Immature natural killer cell (primary cell): ENCODE measurements around the gene MAPK8IP3. TPM values are rescaled to one million over a fixed set of nuclear protein-coding genes. Genes with fewer than 3 reads are reported as not detected.

ENCODE experiments used
- DNase-seq, 3 donors: peaks; one replicate each; pipeline ENCODE4 v3.0.0; 2022; ENCODE audit warnings: mixed read lengths in 1 of 3
- H3K27ac Mint-ChIP-seq, 6 donors: one replicate each; pipeline ENCODE4 v1.8.0; 2020; ENCODE audit warnings: mixed read lengths in 6 of 6, mild to moderate bottlenecking in 5 of 6, inconsistent platforms in 4 of 6, moderate library complexity in 3 of 6
- H3K27me3 Mint-ChIP-seq, 3 donors: one replicate each; pipeline ENCODE4 v1.8.0; 2020 to 2021; ENCODE audit warnings: low read depth in 3 of 3, mild to moderate bottlenecking in 3 of 3, mixed read lengths in 3 of 3, moderate library complexity in 3 of 3, inconsistent platforms in 1 of 3
- H3K36me3 Mint-ChIP-seq, 3 donors: one replicate each; pipeline ENCODE4 v1.8.0; 2020; ENCODE audit warnings: mixed read lengths in 3 of 3, inconsistent platforms in 2 of 3, mild to moderate bottlenecking in 2 of 3
- H3K4me1 Mint-ChIP-seq, 2 donors: one replicate each; pipeline ENCODE4 v1.8.0; 2020; ENCODE audit warnings: inconsistent platforms in 2 of 2, mild to moderate bottlenecking in 2 of 2, mixed read lengths in 2 of 2, moderate library complexity in 1 of 2
- H3K4me3 Mint-ChIP-seq, 5 donors: one replicate each; pipeline ENCODE4 v1.8.0; 2020; ENCODE audit warnings: mild to moderate bottlenecking in 5 of 5, mixed read lengths in 5 of 5, inconsistent platforms in 3 of 5, moderate library complexity in 3 of 5
- H3K9me3 Mint-ChIP-seq, 6 donors: one replicate each; pipeline ENCODE4 v1.8.0; 2020; ENCODE audit warnings: mild to moderate bottlenecking in 6 of 6, mixed read lengths in 6 of 6, inconsistent platforms in 4 of 6, moderate library complexity in 3 of 6
- polyA plus RNA-seq, 3 donors: library from polyadenylated mRNA; unstranded; fragments of 300-500 nt; fragmentation: Illumina TruSeq; gene quantifications; one replicate each; pipeline ENCODE4 v1.2.3, GENCODE V29; 2021

The MAPK8IP3 gene
- polyA plus RNA-seq, 3 donors from 2014 or later: 0.55 to 3.8 (median 0.57) TPM

- Mint-ChIP-seq H3K27ac (no peak overlapping the region), H3K9me3 (no peaks in the 10 kb centered on the region), H3K36me3 (peaks cover 0 to 12% (median 0%) of the 10 kb centered on the region in 3 donors)
These were observed 48.2 kb downstream of the MAPK8IP3 start for GRCh38 chr16:1754204-1754603.

GRCh38 chr16:1757714-1758461, 51.9 kb downstream of the MAPK8IP3 start:
- Mint-ChIP-seq H3K27ac (no peak overlapping the region), H3K36me3 (peaks cover 0 to 16% (median 0%) of the 10 kb centered on the region in 3 donors), H3K27me3 (peaks cover 0 to 2% (median 0%) of the 10 kb centered on the region in 3 donors), H3K4me1 (peaks cover 6 to 9% of the 10 kb centered on the region in 2 donors), H3K4me3 (no peak overlapping the region), H3K9me3 (no peaks in the 10 kb centered on the region)
- no peak for DNase-seq

More at GRCh38 chr16:1754204-1754603, 48.2 kb downstream of the MAPK8IP3 start:
- H3K4me3 Mint-ChIP-seq: no peak overlapping the region
- no peak for DNase-seq
- H3K4me1 Mint-ChIP-seq: peaks cover 6 to 9% of the 10 kb centered on the region in 2 donors
- H3K27me3 Mint-ChIP-seq: peaks cover 0 to 2% (median 2%) of the 10 kb centered on the region in 3 donors

GRCh38 chr16:1758923-1759322, 52.9 kb downstream of the MAPK8IP3 start:
- H3K4me3 Mint-ChIP-seq: no peak overlapping the region
- H3K36me3 Mint-ChIP-seq: peaks cover 0 to 15% (median 0%) of the 10 kb centered on the region in 3 donors
- H3K27ac Mint-ChIP-seq: no peak overlapping the region
- H3K9me3 Mint-ChIP-seq: no peaks in the 10 kb centered on the region
- DNase-seq: no peak
- H3K4me1 Mint-ChIP-seq: peaks cover 6 to 9% of the 10 kb centered on the region in 2 donors
- H3K27me3 Mint-ChIP-seq: peaks cover 0 to 2% (median 1%) of the 10 kb centered on the region in 3 donors

GRCh38 chr16:1759511-1759910, 53.5 kb downstream of the MAPK8IP3 start:
- Mint-ChIP-seq H3K4me1 (peaks cover 6 to 9% of the 10 kb centered on the region in 2 donors), H3K27me3 (peaks cover 0 to 2% (median 1%) of the 10 kb centered on the region in 3 donors), H3K36me3 (peaks cover 0 to 15% (median 0%) of the 10 kb centered on the region in 3 donors), H3K4me3 (no peak overlapping the region), H3K27ac (no peak overlapping the region), H3K9me3 (no peaks in the 10 kb centered on the region)
- DNase-seq: no peak

- no peaks in the 10 kb centered on the region for H3K9me3 Mint-ChIP-seq
- H3K36me3 Mint-ChIP-seq: peaks cover 0 to 6% (median 0%) of the 10 kb centered on the region in 3 donors
- DNase-seq: no peak
- H3K27me3 Mint-ChIP-seq: peaks cover 0 to 2% (median 1%) of the 10 kb centered on the region in 3 donors
- H3K4me3 Mint-ChIP-seq: no peak overlapping the region
- H3K27ac Mint-ChIP-seq: no peak overlapping the region
- H3K4me1 Mint-ChIP-seq: peaks cover 6 to 11% of the 10 kb centered on the region in 2 donors
These were observed 54.9 kb downstream of the MAPK8IP3 start for GRCh38 chr16:1760911-1761310.

GRCh38 chr16:1761751-1762150, 55.8 kb downstream of the MAPK8IP3 start:
- peaks cover 0 to 2% (median 1%) of the 10 kb centered on the region in 3 donors for H3K27me3 Mint-ChIP-seq
- no peak for DNase-seq
- peaks cover 3 to 9% of the 10 kb centered on the region in 2 donors for H3K4me1 Mint-ChIP-seq
- H3K36me3 Mint-ChIP-seq: peaks cover 0 to 6% (median 0%) of the 10 kb centered on the region in 3 donors
- no peak overlapping the region for H3K4me3 Mint-ChIP-seq
- H3K9me3 Mint-ChIP-seq: no peaks in the 10 kb centered on the region
- no peak overlapping the region for H3K27ac Mint-ChIP-seq

- Mint-ChIP-seq H3K27ac (no peak overlapping the region), H3K4me3 (no peak overlapping the region), H3K36me3 (peaks cover 0 to 6% (median 0%) of the 10 kb centered on the region in 3 donors), H3K9me3 (no peaks in the 10 kb centered on the region), H3K27me3 (peaks cover 0 to 2% (median 1%) of the 10 kb centered on the region in 3 donors), H3K4me1 (peaks cover 0 to 6% of the 10 kb centered on the region in 2 donors)
- no peak for DNase-seq
These were observed 56.3 kb downstream of the MAPK8IP3 start for GRCh38 chr16:1762196-1762878.

GRCh38 chr16:1762879-1763520, 57.0 kb downstream of the MAPK8IP3 start:
- Mint-ChIP-seq H3K36me3 (peaks cover 0 to 6% (median 0%) of the 10 kb centered on the region in 3 donors), H3K4me1 (peaks cover 0 to 2% of the 10 kb centered on the region in 2 donors), H3K27ac (no peak overlapping the region), H3K27me3 (peaks cover 0 to 2% (median 1%) of the 10 kb centered on the region in 3 donors), H3K9me3 (no peaks in the 10 kb centered on the region), H3K4me3 (no peak overlapping the region)
- no peak for DNase-seq

- Mint-ChIP-seq H3K9me3 (no peaks in the 10 kb centered on the region), H3K36me3 (peaks cover 0 to 6% (median 0%) of the 10 kb centered on the region in 3 donors), H3K4me3 (no peak overlapping the region), H3K27me3 (peaks cover 0 to 2% (median 1%) of the 10 kb centered on the region in 3 donors), H3K4me1 (peaks cover 0 to 2% of the 10 kb centered on the region in 2 donors), H3K27ac (no peak overlapping the region)
- no peak for DNase-seq
These were observed 57.8 kb downstream of the MAPK8IP3 start for GRCh38 chr16:1763521-1764511.

GRCh38 chr16:1764971-1765370, 59.0 kb downstream of the MAPK8IP3 start:
- peaks cover 0 to 2% of the 10 kb centered on the region in 2 donors for H3K4me1 Mint-ChIP-seq
- H3K4me3 Mint-ChIP-seq: no peak overlapping the region
- no peaks in the 10 kb centered on the region for H3K9me3 Mint-ChIP-seq
- H3K36me3 Mint-ChIP-seq: peaks cover 0 to 6% (median 0%) of the 10 kb centered on the region in 3 donors
- H3K27ac Mint-ChIP-seq: peak overlapping the region in 1 of 6 donors; percentile 29
- no peak for DNase-seq
- peaks cover 0 to 4% (median 0%) of the 10 kb centered on the region in 3 donors for H3K27me3 Mint-ChIP-seq

GRCh38 chr16:1765826-1766225, 59.8 kb downstream of the MAPK8IP3 start:
- no peaks in the 10 kb centered on the region for H3K9me3 Mint-ChIP-seq
- no peak overlapping the region for H3K4me3 Mint-ChIP-seq
- H3K27ac Mint-ChIP-seq: no peak overlapping the region
- peaks cover 0 to 5% (median 2%) of the 10 kb centered on the region in 3 donors for H3K27me3 Mint-ChIP-seq
- H3K36me3 Mint-ChIP-seq: peaks cover 0 to 6% (median 0%) of the 10 kb centered on the region in 3 donors
- H3K4me1 Mint-ChIP-seq: peaks cover 6 to 8% of the 10 kb centered on the region in 2 donors
- DNase-seq: no peak

GRCh38 chr16:1766231-1766630, 60.2 kb downstream of the MAPK8IP3 start:
- H3K4me3 Mint-ChIP-seq: no peak overlapping the region
- no peaks in the 10 kb centered on the region for H3K9me3 Mint-ChIP-seq
- peaks cover 0 to 4% (median 0%) of the 10 kb centered on the region in 3 donors for H3K36me3 Mint-ChIP-seq
- H3K27me3 Mint-ChIP-seq: peaks cover 0 to 5% (median 2%) of the 10 kb centered on the region in 3 donors
- DNase-seq: no peak
- no peak overlapping the region for H3K27ac Mint-ChIP-seq
- H3K4me1 Mint-ChIP-seq: peaks cover 6 to 8% of the 10 kb centered on the region in 2 donors

GRCh38 chr16:1766701-1767100, 60.7 kb downstream of the MAPK8IP3 start:
- H3K4me3 Mint-ChIP-seq: no peak overlapping the region
- peaks cover 7 to 9% of the 10 kb centered on the region in 2 donors for H3K4me1 Mint-ChIP-seq
- no peak overlapping the region for H3K27ac Mint-ChIP-seq
- peaks cover under 1 to 5% (median 3%) of the 10 kb centered on the region in 3 donors for H3K27me3 Mint-ChIP-seq
- no peaks in the 10 kb centered on the region for H3K36me3 Mint-ChIP-seq
- no peaks in the 10 kb centered on the region for H3K9me3 Mint-ChIP-seq
- DNase-seq: no peak
